SK-N-SH (cell line): ENCODE measurements around the gene ITGB8. TPM values are rescaled to one million over a fixed set of nuclear protein-coding genes. Genes with fewer than 3 reads are reported as not detected.

Experiments
- CTCF ChIA-PET: fragments of 300-600, 350-600 bp; formaldehyde crosslinking; extraction: SDS; loops from one replicate; lab custom pipeline; 2021; lab: Yijun Ruan, JAX
- POLR2A ChIA-PET: fragments of 350-600 bp; sonication (Branson Sonifier 250); formaldehyde crosslinking; extraction: SDS; loops from one replicate; lab custom pipeline; 2020; ENCODE audit warnings: antibody characterized with exemption, inconsistent platforms; lab: Yijun Ruan, JAX
- DNase-seq: peaks from one replicate; pipeline ENCODE4 v3.0.0; 2012
- H2AFZ ChIP-seq: fragments of 200-600 bp; sonication (generic); 2 replicates; pipeline ENCODE4 v1.8.1; 2016; ENCODE audit warnings: antibody characterized with exemption, mild to moderate bottlenecking, low read depth
- H3F3A ChIP-seq: fragments of 200-600 bp; sonication (generic); replicated peaks from 2 replicates; pipeline ENCODE3; 2016; ENCODE audit warnings: antibody characterized with exemption, mild to moderate bottlenecking; ENCODE audit not compliant: insufficient read depth
- H3K27ac ChIP-seq, 2 experiments: fragments of 200-500 bp in 1 of 2; fragments of 200-600 bp in 1 of 2; sonication (Bioruptor generic) in 1 of 2; sonication (generic), shearing (Covaris generic) in 1 of 2; 2 replicates each; pipeline versions ENCODE4 v1.5.1 to v1.6.1; 2014 to 2016; ENCODE audit warnings: low read depth in 2 of 2, inconsistent platforms in 1 of 2, low read length in 1 of 2, mild to moderate bottlenecking in 1 of 2, mixed read lengths in 1 of 2
- H3K27me3 ChIP-seq: fragments of 200-600 bp; sonication (generic), shearing (Covaris generic); 2 replicates; pipeline ENCODE4 v1.6.1; 2016; ENCODE audit warnings: mixed run types; ENCODE audit not compliant: insufficient read depth
- H3K36me3 ChIP-seq, 2 experiments: fragments of 200-500 bp in 1 of 2; fragments of 200-600 bp in 1 of 2; sonication (Bioruptor generic) in 1 of 2; sonication (generic) in 1 of 2; replicated peaks in 1 of 2; 2 replicates each; pipeline versions ENCODE3 to v1.5.1; 2014 to 2016; ENCODE audit warnings: low read length in 1 of 2, mild to moderate bottlenecking in 1 of 2; ENCODE audit not compliant: insufficient read depth in 2 of 2, control insufficient read depth in 1 of 2
- H3K4me1 ChIP-seq, 2 experiments: fragments of 200-500 bp in 1 of 2; fragments of 200-600 bp in 1 of 2; sonication (Bioruptor generic) in 1 of 2; sonication (generic), shearing (Covaris generic) in 1 of 2; 2 replicates each; pipeline versions ENCODE4 v1.5.1 to v1.6.1; 2014 to 2016; ENCODE audit warnings: low read depth in 1 of 2, low read length in 1 of 2, mixed run types in 1 of 2; ENCODE audit not compliant: insufficient read depth in 2 of 2, control insufficient read depth in 1 of 2
- H3K4me2 ChIP-seq: fragments of 200-600 bp; sonication (generic), shearing (Covaris generic); 2 replicates; pipeline ENCODE4 v1.6.1; 2017; ENCODE audit warnings: mixed run types
- H3K4me3 ChIP-seq, 2 experiments: fragments of 200-500 bp in 1 of 2; fragments of 200-600 bp in 1 of 2; sonication (Bioruptor generic) in 1 of 2; sonication (generic), shearing (Covaris generic) in 1 of 2; 2 replicates each; pipeline versions ENCODE4 v1.5.1 to v1.8.1; 2014 to 2016; ENCODE audit warnings: low read depth in 2 of 2, inconsistent platforms in 1 of 2, low read length in 1 of 2, mild to moderate bottlenecking in 1 of 2, mixed read lengths in 1 of 2, moderate library complexity in 1 of 2
- H3K79me2 ChIP-seq: fragments of 200-600 bp; sonication (generic); 2 replicates; pipeline ENCODE4 v1.8.1; 2017; ENCODE audit warnings: mild to moderate bottlenecking; ENCODE audit not compliant: insufficient read depth
- H3K9ac ChIP-seq: fragments of 200-600 bp; sonication (generic); 2 replicates; pipeline ENCODE4 v1.6.1; 2017; ENCODE audit warnings: mixed run types
- H3K9me2 ChIP-seq: fragments of 200-600 bp; sonication (generic); 2 replicates; pipeline ENCODE4 v1.6.1; 2017; ENCODE audit warnings: mixed run types
- H3K9me3 ChIP-seq: fragments of 200-600 bp; sonication (generic); 2 replicates; pipeline ENCODE4 v1.6.1; 2017; ENCODE audit warnings: mixed run types, mild to moderate bottlenecking, moderate library complexity
- H4K20me1 ChIP-seq: fragments of 200-600 bp; sonication (generic); 2 replicates; pipeline ENCODE4 v1.6.1; 2017; ENCODE audit warnings: mild to moderate bottlenecking, mixed run types; ENCODE audit not compliant: insufficient read depth
- ELF1 ChIP-seq: IDR thresholded peaks from 2 replicates; pipeline ENCODE4 v1.4.0; 2012
- EP300 ChIP-seq, 2 experiments: IDR thresholded peaks; 2 replicates each; pipeline versions ENCODE4 v1.4.0 to v1.6.1; 2012; ENCODE audit warnings: borderline replicate concordance in 1 of 2, low read depth in 1 of 2, low read length in 1 of 2
- EZH2phosphoT487 ChIP-seq: fragments of 200-600 bp; sonication (generic); IDR thresholded peaks from 2 replicates; pipeline ENCODE4 v1.6.1; 2017; ENCODE audit warnings: low read depth, mixed run types, mild to moderate bottlenecking, antibody characterized with exemption, moderate library complexity, borderline replicate concordance
- FOSL2 ChIP-seq: IDR thresholded peaks from 2 replicates; pipeline ENCODE4 v1.4.0; 2012; ENCODE audit warnings: low read depth, mild to moderate bottlenecking, moderate library complexity, borderline replicate concordance
- GABPA ChIP-seq: IDR thresholded peaks from 2 replicates; pipeline ENCODE4 v1.4.0; 2012; ENCODE audit warnings: low read depth, mild to moderate bottlenecking
- JUND ChIP-seq: IDR thresholded peaks from 2 replicates; pipeline ENCODE4 v1.4.0; 2012
- NFIC ChIP-seq: IDR thresholded peaks from 2 replicates; pipeline ENCODE4 v1.4.0; 2012; ENCODE audit warnings: borderline replicate concordance
- TEAD4 ChIP-seq: IDR thresholded peaks from 2 replicates; pipeline ENCODE4 v1.4.0; 2012; ENCODE audit warnings: mild to moderate bottlenecking, borderline replicate concordance; ENCODE audit not compliant: insufficient read depth
- USF2 ChIP-seq: fragments of 150-350 bp; IDR thresholded peaks from 2 replicates; pipeline ENCODE4 v1.6.1; 2017; ENCODE audit warnings: antibody characterized with exemption, low read length, low read depth, borderline replicate concordance
- ZBTB33 ChIP-seq: IDR thresholded peaks from 2 replicates; pipeline ENCODE4 v1.4.0; 2012; ENCODE audit warnings: low read depth, borderline replicate concordance
- WGBS: methylation state at CpG from one replicate; pipeline ENCODE4 v1.1.6; 2017; ENCODE audit warnings: low lambda C conversion rate; 5-methylcytosine and 5-hydroxymethylcytosine counted together
- polyA plus RNA-seq, 3 experiments: library from polyadenylated mRNA; depleted of rRNA; stranded (reverse); fragments of >200 nt; gene quantifications; 2 replicates each; pipeline ENCODE4 v1.2.3, GENCODE V29; 2012

Gene ITGB8
- polyA plus RNA-seq, 1 of the 3 experiments (the other 2 are of a cell fraction): 0.62 TPM

- H3K4me3 ChIP-seq: peak overlapping the region; percentile 88 to 91
- H3K79me2 ChIP-seq: no peaks in the 10 kb centered on the region
- no peaks in the 10 kb centered on the region for H3K9me3 ChIP-seq
- H3K9ac ChIP-seq: peak overlapping the region; percentile 80
- H2AFZ ChIP-seq: peak overlapping the region; percentile 97
- no peaks in the 10 kb centered on the region for H3K36me3 ChIP-seq
- ChIA-PET POLR2A (interaction anchor here (0.7 to 2.8 kb wide), 4 partner anchors 9 to 266 kb away, joined by 4 to 16 read pairs (median 6); no protein-coding TSS in a partner anchor), CTCF (interaction anchor here (1.3 to 4.2 kb wide), 6 partner anchors 8 to 265 kb away, joined by 3 to 42 read pairs (median 5); no protein-coding TSS in a partner anchor)
- no peak for DNase-seq
- H3K4me2 ChIP-seq: peak overlapping the region; percentile 98
- no peaks in the 10 kb centered on the region for H3K27me3 ChIP-seq
- H4K20me1 ChIP-seq: no peaks in the 10 kb centered on the region
- peaks cover 0 to 10% of the 10 kb centered on the region in 2 experiments; a peak in 3 of 4 replicates for H3K4me1 ChIP-seq
- WGBS: 58% methylated on average over 13 of the region's 13 CpGs
- H3K9me2 ChIP-seq: no peaks in the 10 kb centered on the region
- TF ChIP-seq EZH2phosphoT487 (no peak), JUND (no peak), USF2 (no peak), TEAD4 (no peak)
- H3K27ac ChIP-seq: peak overlapping the region in 1 of 2 experiments; percentile 93; a peak in 1 of 4 replicates
- peaks cover 23% of the 10 kb centered on the region for H3F3A ChIP-seq
Measured at GRCh38 chr7:20331910-20332813, 1.5 kb downstream of the ITGB8 start.

GRCh38 chr7:20338285-20338684 lies 7.6 kb downstream of the ITGB8 start:
- 82% methylated on average over 6 of the region's 6 CpGs for WGBS
- POLR2A ChIA-PET: no interaction called here
- TF ChIP-seq ZBTB33 (no peak), FOSL2 (no peak), NFIC (no peak), ELF1 (no peak), EP300 (IDR thresholded peaks at IDR 0.05; ENCODE audit: borderline replicate concordance in 1 of 2, low read depth in 1 of 2, low read length in 1 of 2) (no peak), GABPA (no peak)

More at GRCh38 chr7:20338285-20338684, 7.6 kb downstream of the ITGB8 start:
- H3F3A ChIP-seq: no peaks in the 10 kb centered on the region
- H4K20me1 ChIP-seq: no peaks in the 10 kb centered on the region
- CTCF ChIA-PET: interaction anchor here (1.3 kb wide), 1 partner anchor 624 kb away, joined by 3 read pairs; no protein-coding TSS in a partner anchor
- H3K27me3 ChIP-seq: no peaks in the 10 kb centered on the region
- H3K4me2 ChIP-seq: no peak overlapping the region
- H3K9ac ChIP-seq: no peak overlapping the region
- H3K4me1 ChIP-seq: no peaks in the 10 kb centered on the region
- no peaks in the 10 kb centered on the region for H3K9me2 ChIP-seq
- no peak for DNase-seq
- no peak overlapping the region for H2AFZ ChIP-seq
- no peak overlapping the region for H3K27ac ChIP-seq
- H3K9me3 ChIP-seq: no peaks in the 10 kb centered on the region
- H3K4me3 ChIP-seq: no peak overlapping the region
- no peaks in the 10 kb centered on the region for H3K36me3 ChIP-seq
- no peaks in the 10 kb centered on the region for H3K79me2 ChIP-seq
